C4-2B (cell line): ENCODE measurements around the gene ATF7.

Experiments used
- H3K27ac ChIP-seq: fragments of 450-650 bp; 2 replicates; pipeline ENCODE4 v1.5.1; 2017
- CTCF ChIP-seq: fragments of 450-650 bp; conservative IDR thresholded peaks from 2 replicates; pipeline ENCODE4 v1.5.1; 2017; ENCODE audit warnings: mild to moderate bottlenecking
- ZFX ChIP-seq: fragments of 450-650 bp; IDR thresholded peaks from 2 replicates; pipeline ENCODE4 v1.6.1; 2017

ATF7 gene

GRCh38 chr12:53518381-53518780 lies 107.8 kb downstream of the ATF7 start:
- H3K27ac ChIP-seq: no peak overlapping the region
- no peak for TF ChIP-seq CTCF
- TF ChIP-seq ZFX: no peak

- no peak overlapping the region for H3K27ac ChIP-seq
- TF ChIP-seq ZFX (no peak), CTCF (no peak)
Observed at GRCh38 chr12:53516758-53517455, 109.3 kb downstream of the ATF7 start.

GRCh38 chr12:53515291-53515680 lies 110.9 kb downstream of the ATF7 start:
- TF ChIP-seq ZFX (no peak), CTCF (no peak)
- H3K27ac ChIP-seq: no peak overlapping the region

GRCh38 chr12:53514628-53515290 lies 111.4 kb downstream of the ATF7 start:
- no peak overlapping the region for H3K27ac ChIP-seq
- TF ChIP-seq CTCF: no peak
- no peak for TF ChIP-seq ZFX

GRCh38 chr12:53513712-53514410 lies 112.3 kb downstream of the ATF7 start:
- TF ChIP-seq CTCF: no peak
- no peak for TF ChIP-seq ZFX
- no peak overlapping the region for H3K27ac ChIP-seq

GRCh38 chr12:53510181-53510812 lies 115.9 kb downstream of the ATF7 start:
- TF ChIP-seq ZFX (no peak), CTCF (no peak)
- H3K27ac ChIP-seq: peak overlapping the region; percentile 24; the same call in 1 of the 2 replicates
